Measurements from ENCODE around the gene GRIN1.

DNA sequence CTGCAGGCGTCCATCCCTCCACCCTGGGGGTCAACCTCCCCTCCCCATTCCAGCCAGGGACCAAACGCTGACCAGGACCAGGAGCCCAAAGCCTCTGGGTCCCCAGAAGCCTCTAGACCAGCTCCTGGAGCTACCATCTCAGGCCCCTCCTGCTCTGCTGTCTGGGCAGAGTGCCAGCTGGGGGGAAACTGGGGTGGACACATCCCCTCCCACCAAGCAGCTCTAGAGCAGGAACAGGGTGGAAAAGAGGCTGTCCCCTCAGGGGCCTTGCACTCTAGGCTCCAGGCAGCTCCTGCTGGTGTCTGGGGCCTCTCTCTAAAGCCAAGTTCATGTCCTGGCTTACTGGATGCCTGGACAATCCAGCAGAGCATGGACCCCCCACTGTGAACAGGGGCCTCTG is 53.9 kb downstream of the GRIN1 start:
- no peak for TF ChIP-seq POLR2A (IDR thresholded peaks at IDR 0.05)
- TF ChIP-seq, protein P1, sequence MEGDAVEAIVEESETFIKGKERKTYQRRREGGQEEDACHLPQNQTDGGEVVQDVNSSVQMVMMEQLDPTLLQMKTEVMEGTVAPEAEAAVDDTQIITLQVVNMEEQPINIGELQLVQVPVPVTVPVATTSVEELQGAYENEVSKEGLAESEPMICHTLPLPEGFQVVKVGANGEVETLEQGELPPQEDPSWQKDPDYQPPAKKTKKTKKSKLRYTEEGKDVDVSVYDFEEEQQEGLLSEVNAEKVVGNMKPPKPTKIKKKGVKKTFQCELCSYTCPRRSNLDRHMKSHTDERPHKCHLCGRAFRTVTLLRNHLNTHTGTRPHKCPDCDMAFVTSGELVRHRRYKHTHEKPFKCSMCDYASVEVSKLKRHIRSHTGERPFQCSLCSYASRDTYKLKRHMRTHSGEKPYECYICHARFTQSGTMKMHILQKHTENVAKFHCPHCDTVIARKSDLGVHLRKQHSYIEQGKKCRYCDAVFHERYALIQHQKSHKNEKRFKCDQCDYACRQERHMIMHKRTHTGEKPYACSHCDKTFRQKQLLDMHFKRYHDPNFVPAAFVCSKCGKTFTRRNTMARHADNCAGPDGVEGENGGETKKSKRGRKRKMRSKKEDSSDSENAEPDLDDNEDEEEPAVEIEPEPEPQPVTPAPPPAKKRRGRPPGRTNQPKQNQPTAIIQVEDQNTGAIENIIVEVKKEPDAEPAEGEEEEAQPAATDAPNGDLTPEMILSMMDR (IDR thresholded peaks at IDR 0.05): no peak

All from right lobe of liver (tissue), 4 donors.